ENCODE data around the gene JADE1.
A peak's percentile ranks its signal among the peaks of the same experiment; 100 is the strongest.

Gene JADE1

GRCh38 chr4:128835498-128836222 lies 26.2 kb downstream of the JADE1 start:
- H3K4me1 ChIP-seq (ENCODE audit: control insufficient read depth, insufficient read depth, low read length): peaks cover 31% of the 10 kb centered on the region
- H3K27me3 ChIP-seq (ENCODE audit: control insufficient read depth, insufficient read depth, low read length): no peaks in the 10 kb centered on the region
- H3K36me3 ChIP-seq (ENCODE audit: control insufficient read depth, insufficient read depth, low read length): no peaks in the 10 kb centered on the region
- H3K27ac ChIP-seq (ENCODE audit: low read depth, low read length): peak overlapping the region; percentile 38
- no peak overlapping the region for H3K9ac ChIP-seq (ENCODE audit: low read length)
- H3K4me3 ChIP-seq (ENCODE audit: low read length): no peak overlapping the region

GRCh38 chr4:128837198-128837597 lies 27.7 kb downstream of the JADE1 start:
- H3K27ac ChIP-seq (ENCODE audit: low read depth, low read length): no peak overlapping the region
- H3K27me3 ChIP-seq (ENCODE audit: control insufficient read depth, insufficient read depth, low read length): no peaks in the 10 kb centered on the region
- no peak overlapping the region for H3K9ac ChIP-seq (ENCODE audit: low read length)
- no peaks in the 10 kb centered on the region for H3K36me3 ChIP-seq (ENCODE audit: control insufficient read depth, insufficient read depth, low read length)
- peaks cover 16% of the 10 kb centered on the region for H3K4me1 ChIP-seq (ENCODE audit: control insufficient read depth, insufficient read depth, low read length)
- H3K4me3 ChIP-seq (ENCODE audit: low read length): no peak overlapping the region

- H3K27me3 ChIP-seq (ENCODE audit: control insufficient read depth, insufficient read depth, low read length): no peaks in the 10 kb centered on the region
- no peak overlapping the region for H3K4me3 ChIP-seq (ENCODE audit: low read length)
- no peak overlapping the region for H3K27ac ChIP-seq (ENCODE audit: low read depth, low read length)
- H3K4me1 ChIP-seq (ENCODE audit: control insufficient read depth, insufficient read depth, low read length): peaks cover 12% of the 10 kb centered on the region
- no peak overlapping the region for H3K9ac ChIP-seq (ENCODE audit: low read length)
- H3K36me3 ChIP-seq (ENCODE audit: control insufficient read depth, insufficient read depth, low read length): no peaks in the 10 kb centered on the region
Measured at GRCh38 chr4:128837679-128838078, 28.2 kb downstream of the JADE1 start.

DNA sequence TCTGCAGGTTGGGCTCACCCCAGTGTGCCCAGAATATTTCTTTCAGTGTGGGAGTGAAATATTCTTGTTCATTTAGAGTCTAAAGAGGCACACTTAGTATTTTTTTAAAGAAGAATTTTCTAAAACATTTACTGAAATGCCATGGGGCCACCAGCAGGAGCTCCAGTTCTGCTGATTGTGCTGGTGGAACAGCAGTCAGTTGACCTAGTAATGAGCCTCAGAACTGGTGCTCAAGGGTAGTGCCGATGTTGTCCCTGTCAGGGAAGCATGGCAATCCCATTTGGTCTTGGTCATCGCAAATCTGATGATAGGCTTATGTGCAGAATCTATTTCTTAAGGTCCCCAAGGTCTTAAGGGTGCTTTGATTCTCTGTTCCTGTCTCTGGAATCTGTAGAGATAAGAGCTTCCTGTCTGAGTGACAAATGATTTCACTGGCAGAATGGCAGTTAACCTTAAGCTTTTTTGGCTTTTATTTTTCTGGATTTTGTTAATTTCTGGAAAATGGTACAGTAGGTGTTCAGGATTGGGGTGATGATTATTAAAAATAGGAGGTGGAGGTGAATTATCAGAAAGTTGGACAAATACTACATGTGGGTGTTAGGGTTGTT lies 31.3 kb downstream of the JADE1 start:
- Histone ChIP-seq H3K4me3 (ENCODE audit: low read length) (no peak overlapping the region), H3K27me3 (ENCODE audit: control insufficient read depth, insufficient read depth, low read length) (no peaks in the 10 kb centered on the region), H3K36me3 (ENCODE audit: control insufficient read depth, insufficient read depth, low read length) (peaks cover 12% of the 10 kb centered on the region), H3K27ac (ENCODE audit: low read depth, low read length) (no peak overlapping the region), H3K9ac (ENCODE audit: low read length) (no peak overlapping the region), H3K4me1 (ENCODE audit: control insufficient read depth, insufficient read depth, low read length) (peaks cover 2% of the 10 kb centered on the region)

DNA sequence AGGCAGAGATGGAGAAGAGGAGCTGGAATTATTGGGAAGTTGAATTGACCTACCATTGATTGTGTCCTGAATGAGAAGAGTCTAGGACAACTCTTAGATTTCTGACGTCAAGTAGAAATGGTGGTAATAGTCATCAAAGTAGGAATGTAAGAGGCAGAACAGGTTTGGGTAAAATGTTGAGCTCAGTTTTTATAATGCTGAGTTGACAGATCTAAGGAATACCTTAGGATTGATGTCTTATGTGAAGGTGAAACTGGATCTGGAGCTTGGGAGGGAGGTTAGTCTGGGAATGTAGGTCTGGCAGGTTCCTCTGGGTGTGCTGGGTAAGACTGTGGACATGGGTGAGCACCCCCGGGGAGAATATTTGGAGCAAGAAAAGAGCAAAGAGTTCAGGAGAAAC lies 31.9 kb downstream of the JADE1 start:
- Histone ChIP-seq H3K27ac (ENCODE audit: low read depth, low read length) (no peak overlapping the region), H3K4me1 (ENCODE audit: control insufficient read depth, insufficient read depth, low read length) (no peaks in the 10 kb centered on the region), H3K36me3 (ENCODE audit: control insufficient read depth, insufficient read depth, low read length) (peaks cover 12% of the 10 kb centered on the region), H3K4me3 (ENCODE audit: low read length) (no peak overlapping the region), H3K9ac (ENCODE audit: low read length) (no peak overlapping the region), H3K27me3 (ENCODE audit: control insufficient read depth, insufficient read depth, low read length) (no peaks in the 10 kb centered on the region)

- no peaks in the 10 kb centered on the region for H3K4me1 ChIP-seq (ENCODE audit: control insufficient read depth, insufficient read depth, low read length)
- H3K27ac ChIP-seq (ENCODE audit: low read depth, low read length): no peak overlapping the region
- no peak overlapping the region for H3K9ac ChIP-seq (ENCODE audit: low read length)
- no peak overlapping the region for H3K4me3 ChIP-seq (ENCODE audit: low read length)
- peaks cover 24% of the 10 kb centered on the region for H3K36me3 ChIP-seq (ENCODE audit: control insufficient read depth, insufficient read depth, low read length)
- H3K27me3 ChIP-seq (ENCODE audit: control insufficient read depth, insufficient read depth, low read length): no peaks in the 10 kb centered on the region
Measured at GRCh38 chr4:128844931-128845330, 35.4 kb downstream of the JADE1 start.

- Histone ChIP-seq H3K27ac (ENCODE audit: low read depth, low read length) (no peak overlapping the region), H3K4me1 (ENCODE audit: control insufficient read depth, insufficient read depth, low read length) (no peaks in the 10 kb centered on the region), H3K36me3 (ENCODE audit: control insufficient read depth, insufficient read depth, low read length) (peaks cover 24% of the 10 kb centered on the region), H3K4me3 (ENCODE audit: low read length) (no peak overlapping the region), H3K27me3 (ENCODE audit: control insufficient read depth, insufficient read depth, low read length) (no peaks in the 10 kb centered on the region), H3K9ac (ENCODE audit: low read length) (no peak overlapping the region)
Measured at GRCh38 chr4:128846063-128846462, 36.6 kb downstream of the JADE1 start.

- no peak overlapping the region for H3K27ac ChIP-seq (ENCODE audit: low read depth, low read length)
- H3K36me3 ChIP-seq (ENCODE audit: control insufficient read depth, insufficient read depth, low read length): peaks cover 24% of the 10 kb centered on the region
- H3K27me3 ChIP-seq (ENCODE audit: control insufficient read depth, insufficient read depth, low read length): no peaks in the 10 kb centered on the region
- no peak overlapping the region for H3K9ac ChIP-seq (ENCODE audit: low read length)
- no peak overlapping the region for H3K4me3 ChIP-seq (ENCODE audit: low read length)
- no peaks in the 10 kb centered on the region for H3K4me1 ChIP-seq (ENCODE audit: control insufficient read depth, insufficient read depth, low read length)
Measured at GRCh38 chr4:128847082-128847724, 37.7 kb downstream of the JADE1 start.

DNA sequence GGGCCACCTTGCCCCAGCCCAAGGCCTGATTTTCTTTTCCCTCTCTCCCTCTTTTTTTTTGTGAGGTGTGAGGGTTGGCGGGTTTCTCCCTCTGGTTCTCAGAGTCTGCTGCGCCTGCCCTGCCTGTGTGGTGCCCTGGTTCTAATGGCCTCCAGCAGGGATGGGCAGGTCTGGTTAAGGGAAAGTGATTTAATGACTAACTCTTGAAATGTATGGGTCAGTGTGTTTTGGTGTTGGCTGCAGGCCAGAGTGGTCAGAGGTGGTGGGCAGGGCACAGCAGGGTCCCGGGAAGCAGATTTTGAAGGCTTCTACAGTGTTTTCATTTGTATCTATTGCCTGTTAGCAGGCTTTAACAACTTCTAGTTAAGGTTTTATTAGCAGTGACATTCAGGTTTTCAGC lies 39.0 kb downstream of the JADE1 start:
- no peaks in the 10 kb centered on the region for H3K27me3 ChIP-seq (ENCODE audit: control insufficient read depth, insufficient read depth, low read length)
- peaks cover 24% of the 10 kb centered on the region for H3K36me3 ChIP-seq (ENCODE audit: control insufficient read depth, insufficient read depth, low read length)
- no peak overlapping the region for H3K9ac ChIP-seq (ENCODE audit: low read length)
- H3K4me3 ChIP-seq (ENCODE audit: low read length): no peak overlapping the region
- no peaks in the 10 kb centered on the region for H3K4me1 ChIP-seq (ENCODE audit: control insufficient read depth, insufficient read depth, low read length)
- H3K27ac ChIP-seq (ENCODE audit: low read depth, low read length): no peak overlapping the region

GRCh38 chr4:128850252-128850651 lies 40.8 kb downstream of the JADE1 start:
- H3K4me1 ChIP-seq (ENCODE audit: control insufficient read depth, insufficient read depth, low read length): no peaks in the 10 kb centered on the region
- no peak overlapping the region for H3K4me3 ChIP-seq (ENCODE audit: low read length)
- no peaks in the 10 kb centered on the region for H3K27me3 ChIP-seq (ENCODE audit: control insufficient read depth, insufficient read depth, low read length)
- no peak overlapping the region for H3K9ac ChIP-seq (ENCODE audit: low read length)
- H3K36me3 ChIP-seq (ENCODE audit: control insufficient read depth, insufficient read depth, low read length): peaks cover 22% of the 10 kb centered on the region
- H3K27ac ChIP-seq (ENCODE audit: low read depth, low read length): no peak overlapping the region

GRCh38 chr4:128853741-128854140 lies 44.2 kb downstream of the JADE1 start:
- Histone ChIP-seq H3K27me3 (ENCODE audit: control insufficient read depth, insufficient read depth, low read length) (no peaks in the 10 kb centered on the region), H3K4me1 (ENCODE audit: control insufficient read depth, insufficient read depth, low read length) (no peaks in the 10 kb centered on the region), H3K9ac (ENCODE audit: low read length) (no peak overlapping the region), H3K4me3 (ENCODE audit: low read length) (no peak overlapping the region), H3K27ac (ENCODE audit: low read depth, low read length) (no peak overlapping the region), H3K36me3 (ENCODE audit: control insufficient read depth, insufficient read depth, low read length) (peaks cover 32% of the 10 kb centered on the region)

DNA sequence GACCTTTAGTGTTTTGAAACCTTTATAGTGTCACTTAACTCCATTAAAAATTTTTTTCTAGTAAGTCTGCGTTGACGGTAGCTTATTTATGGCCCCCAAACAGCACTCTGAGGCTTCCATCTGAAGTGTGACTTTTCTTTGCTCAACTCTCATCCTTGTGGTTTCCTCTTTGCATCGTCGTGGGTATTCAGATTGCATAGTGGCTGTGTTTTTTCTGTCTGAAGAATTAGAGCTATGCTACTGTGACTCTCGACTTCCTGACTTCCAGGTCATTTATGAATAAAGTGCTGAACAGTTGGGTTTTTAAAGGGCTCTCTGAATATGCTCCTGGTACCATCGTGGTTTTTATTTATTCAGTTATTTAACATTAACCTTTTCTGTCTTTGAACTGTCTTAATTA lies 44.9 kb downstream of the JADE1 start:
- Histone ChIP-seq H3K36me3 (ENCODE audit: control insufficient read depth, insufficient read depth, low read length) (peaks cover 25% of the 10 kb centered on the region), H3K9ac (ENCODE audit: low read length) (no peak overlapping the region), H3K4me1 (ENCODE audit: control insufficient read depth, insufficient read depth, low read length) (peaks cover 6% of the 10 kb centered on the region), H3K4me3 (ENCODE audit: low read length) (no peak overlapping the region), H3K27ac (ENCODE audit: low read depth, low read length) (no peak overlapping the region), H3K27me3 (ENCODE audit: control insufficient read depth, insufficient read depth, low read length) (no peaks in the 10 kb centered on the region)

All from rectal smooth muscle tissue (tissue), 1 donor.